ENCODE results near the gene PRKAG2. TPM values are rescaled to one million over a fixed set of nuclear protein-coding genes. Genes with fewer than 3 reads are reported as not detected.
A peak's percentile ranks its signal among the peaks of the same experiment; 100 is the strongest.
"Not testable (repeated sequence)": the region's sequence is repeated elsewhere in the genome, so short reads cannot be mapped to it uniquely, and the experiment has no call there.

PRKAG2 gene
- total RNA-seq, 8 experiments from 2014 or later = 6.3 to 13.4 (median 8.5) TPM

GRCh38 chr7:151910655-151911054 is 33.7 kb upstream of the PRKAG2 start:
- in situ Hi-C loops (cut with MboI; ENCODE audit: low pct_unique_long_range_greater_than_20kb in 2 of 9, low sequenced_read_pairs in 9 of 9, unreplicated experiment in 9 of 9); H3K27ac ChIP-seq; H3K4me1 ChIP-seq (replicated peaks in 1 of 2); H3K4me3 ChIP-seq; ATAC-seq (replicated peaks in 6 of 8): not testable (repeated sequence)
- WGBS, 10 experiments = 13 to 86% (median 71%) methylated on average over 1 to 3 of the region's 3 CpGs

- ATAC-seq (replicated peaks in 6 of 8); H3K27ac ChIP-seq; in situ Hi-C loops (cut with MboI; ENCODE audit: low pct_unique_long_range_greater_than_20kb in 2 of 9, low sequenced_read_pairs in 9 of 9, unreplicated experiment in 9 of 9); H3K4me3 ChIP-seq; H3K4me1 ChIP-seq (replicated peaks in 1 of 2): not testable (repeated sequence)
- WGBS, 10 experiments = 0 to 92% (median 45%) methylated on average over 1 to 3 of the region's 3 CpGs; no CpG with 5 or more reads in 2 of the 10 experiments
Observed at GRCh38 chr7:151907115-151907514, 30.2 kb upstream of the PRKAG2 start.

GRCh38 chr7:151905766-151906165 is 28.9 kb upstream of the PRKAG2 start:
- in situ Hi-C loops (cut with MboI; ENCODE audit: low pct_unique_long_range_greater_than_20kb in 2 of 9, low sequenced_read_pairs in 9 of 9, unreplicated experiment in 9 of 9) = no loop called here
- no peak for ATAC-seq (replicated peaks in 6 of 8)
- H3K27ac ChIP-seq = no peak overlapping the region
- H3K4me3 ChIP-seq = no peak overlapping the region
- 0 to 90% (median 65%) methylated on average over 2 to 5 of the region's 5 CpGs; no CpG with 5 or more reads in 2 of the 10 experiments for WGBS, 10 experiments
- H3K4me1 ChIP-seq (replicated peaks in 1 of 2) = peaks cover 11 to 13% of the 10 kb centered on the region in 2 donors

GRCh38 chr7:151905353-151905752 is 28.4 kb upstream of the PRKAG2 start:
- Histone ChIP-seq H3K4me3 (no peak overlapping the region), H3K4me1 (replicated peaks in 1 of 2) (peaks cover 16% of the 10 kb centered on the region in 2 donors), H3K27ac (no peak overlapping the region)
- peak in 2 of 8 experiments; percentile 17 to 52 for ATAC-seq (replicated peaks in 6 of 8)
- in situ Hi-C loops (cut with MboI; ENCODE audit: low pct_unique_long_range_greater_than_20kb in 2 of 9, low sequenced_read_pairs in 9 of 9, unreplicated experiment in 9 of 9) = no loop called here
- WGBS, 10 experiments = 0 to 93% (median 73%) methylated on average over 2 to 8 of the region's 9 CpGs; no CpG with 5 or more reads in 2 of the 10 experiments

GRCh38 chr7:151904270-151904669 is 27.4 kb upstream of the PRKAG2 start:
- no peak for ATAC-seq (replicated peaks in 6 of 8)
- Histone ChIP-seq H3K4me3 (no peak overlapping the region), H3K4me1 (replicated peaks in 1 of 2) (peaks cover 16% of the 10 kb centered on the region in 2 donors), H3K27ac (no peak overlapping the region)
- 21 to 92% (median 79%) methylated on average over 1 to 6 of the region's 7 CpGs for WGBS, 10 experiments
- in situ Hi-C loops (cut with MboI; ENCODE audit: low pct_unique_long_range_greater_than_20kb in 2 of 9, low sequenced_read_pairs in 9 of 9, unreplicated experiment in 9 of 9) = no loop called here

- Histone ChIP-seq H3K27ac (no peak overlapping the region), H3K4me1 (replicated peaks in 1 of 2) (peaks cover 16% of the 10 kb centered on the region in 2 donors), H3K4me3 (no peak overlapping the region)
- 0 to 95% (median 46%) methylated on average over 1 to 4 of the region's 9 CpGs; no CpG with 5 or more reads in 6 of the 10 experiments for WGBS, 10 experiments
- ATAC-seq (replicated peaks in 6 of 8) = no peak
- in situ Hi-C loops (cut with MboI; ENCODE audit: low pct_unique_long_range_greater_than_20kb in 2 of 9, low sequenced_read_pairs in 9 of 9, unreplicated experiment in 9 of 9) = no loop called here
Observed at GRCh38 chr7:151903249-151904032, 26.5 kb upstream of the PRKAG2 start.

- H3K4me3 ChIP-seq = no peak overlapping the region
- H3K27ac ChIP-seq = no peak overlapping the region
- no peak for ATAC-seq (replicated peaks in 6 of 8)
- 67 to 90% (median 79%) methylated on average over 1 to 12 of the region's 17 CpGs; no CpG with 5 or more reads in 3 of the 10 experiments for WGBS, 10 experiments
- in situ Hi-C loops (cut with MboI; ENCODE audit: low pct_unique_long_range_greater_than_20kb in 2 of 9, low sequenced_read_pairs in 9 of 9, unreplicated experiment in 9 of 9) = no loop called here
- H3K4me1 ChIP-seq (replicated peaks in 1 of 2) = peaks cover 16 to 19% of the 10 kb centered on the region in 2 donors
Observed at GRCh38 chr7:151902311-151902710, 25.4 kb upstream of the PRKAG2 start.

- WGBS, 10 experiments = 48 to 100% (median 80%) methylated on average over 1 to 5 of the region's 5 CpGs; no CpG with 5 or more reads in 1 of the 10 experiments
- Histone ChIP-seq H3K27ac (no peak overlapping the region), H3K4me1 (replicated peaks in 1 of 2) (peaks cover 19 to 21% of the 10 kb centered on the region in 2 donors), H3K4me3 (no peak overlapping the region)
- in situ Hi-C loops (cut with MboI; ENCODE audit: low pct_unique_long_range_greater_than_20kb in 2 of 9, low sequenced_read_pairs in 9 of 9, unreplicated experiment in 9 of 9) = no loop called here
- no peak for ATAC-seq (replicated peaks in 6 of 8)
Observed at GRCh38 chr7:151901828-151902227, 24.9 kb upstream of the PRKAG2 start.

GRCh38 chr7:151900986-151901621 is 24.2 kb upstream of the PRKAG2 start:
- in situ Hi-C loops (cut with MboI; ENCODE audit: low pct_unique_long_range_greater_than_20kb in 2 of 9, low sequenced_read_pairs in 9 of 9, unreplicated experiment in 9 of 9) = no loop called here
- 1 to 81% (median 34%) methylated on average over 1 to 13 of the region's 17 CpGs; no CpG with 5 or more reads in 1 of the 10 experiments for WGBS, 10 experiments
- ATAC-seq (replicated peaks in 6 of 8) = peak; percentile 40 to 86 (median 66)
- H3K4me3 ChIP-seq = no peak overlapping the region
- peak overlapping the region; percentile 9 to 15 for H3K27ac ChIP-seq
- peaks cover 19 to 21% of the 10 kb centered on the region in 2 donors for H3K4me1 ChIP-seq (replicated peaks in 1 of 2)

- Histone ChIP-seq H3K27ac (peak overlapping the region in 1 of 2 donors; percentile 9), H3K4me3 (no peak overlapping the region), H3K4me1 (replicated peaks in 1 of 2) (peaks cover 21 to 22% of the 10 kb centered on the region in 2 donors)
- in situ Hi-C loops (cut with MboI; ENCODE audit: low pct_unique_long_range_greater_than_20kb in 2 of 9, low sequenced_read_pairs in 9 of 9, unreplicated experiment in 9 of 9) = no loop called here
- peak in 3 of 8 experiments; percentile 1 to 8 (median 2) for ATAC-seq (replicated peaks in 6 of 8)
- WGBS, 10 experiments = 10 to 100% (median 77%) methylated on average over 1 to 3 of the region's 5 CpGs; no CpG with 5 or more reads in 5 of the 10 experiments
Observed at GRCh38 chr7:151900591-151900985, 23.7 kb upstream of the PRKAG2 start.

- in situ Hi-C loops (cut with MboI; ENCODE audit: low pct_unique_long_range_greater_than_20kb in 2 of 9, low sequenced_read_pairs in 9 of 9, unreplicated experiment in 9 of 9) = no loop called here
- 60 to 100% (median 93%) methylated on average over 1 to 11 of the region's 18 CpGs; no CpG with 5 or more reads in 1 of the 10 experiments for WGBS, 10 experiments
- no peak for ATAC-seq (replicated peaks in 6 of 8)
- Histone ChIP-seq H3K27ac (no peak overlapping the region), H3K4me1 (replicated peaks in 1 of 2) (peaks cover 21 to 23% of the 10 kb centered on the region in 2 donors), H3K4me3 (no peak overlapping the region)
Observed at GRCh38 chr7:151899513-151900360, 22.8 kb upstream of the PRKAG2 start.

- in situ Hi-C loops (cut with MboI; ENCODE audit: low pct_unique_long_range_greater_than_20kb in 2 of 9, low sequenced_read_pairs in 9 of 9, unreplicated experiment in 9 of 9) = no loop called here
- ATAC-seq (replicated peaks in 6 of 8) = no peak
- peaks cover 21 to 23% of the 10 kb centered on the region in 2 donors for H3K4me1 ChIP-seq (replicated peaks in 1 of 2)
- WGBS, 10 experiments = 0 to 95% (median 82%) methylated on average over 1 to 16 of the region's 18 CpGs; no CpG with 5 or more reads in 1 of the 10 experiments
- H3K4me3 ChIP-seq = no peak overlapping the region
- no peak overlapping the region for H3K27ac ChIP-seq
Observed at GRCh38 chr7:151897951-151898686, 21.2 kb upstream of the PRKAG2 start.
